K562 (cell line): ENCODE data around the gene ST8SIA2. TPM values are rescaled to one million over a fixed set of nuclear protein-coding genes. Genes with fewer than 3 reads are reported as not detected.

Source experiments
- ATAC-seq: fragments of 200-7000 bp; cut with Tn5 transposase; 3 replicates; pipeline ENCODE4 v1.9.1; 2020; ENCODE audit warnings: moderate library complexity
- BruUV-seq: library from RNA; stranded (reverse); fragments of 400-500 nt; replicated peaks from 2 replicates; lab custom pipeline; 2021; lab: Mats Ljungman, UMichigan
- CTCF ChIA-PET: fragments of 300-600 bp; formaldehyde crosslinking; extraction: SDS; loops from one replicate; lab custom pipeline; 2021; ENCODE audit warnings: low intra/inter-chr PET ratio; lab: Yijun Ruan, JAX
- POLR2A ChIA-PET: fragments of 300-600, 350-650 bp; sonication (Branson Sonifier 250); formaldehyde crosslinking; extraction: SDS; loops from one replicate; lab custom pipeline; 2021; ENCODE audit warnings: antibody characterized with exemption, inconsistent platforms; lab: Yijun Ruan, JAX
- DNase-seq, 4 experiments: peaks; one replicate each; pipeline versions ENCODE4 v3.0.0 to v3.0.0-alpha.2; 2011 to 2018; ENCODE audit warnings: low spot score in 3 of 4, mixed read lengths in 3 of 4; ENCODE audit errors: extremely low read depth in 1 of 4
- FAIRE-seq: peaks from 2 replicates; lab custom pipeline; 2011; peaks lifted over from hg19 to GRCh38; lab: Jason Lieb, UNC
- H2AFZ ChIP-seq: 2 replicates; pipeline ENCODE4 v1.6.0; 2011; ENCODE audit warnings: low read depth, low read length, control low read depth, inconsistent platforms
- H3K27ac ChIP-seq: fragments of 200-600 bp; 3 replicates; pipeline ENCODE4 v1.8.0; 2011; ENCODE audit warnings: low read depth, mild to moderate bottlenecking, control low read depth, inconsistent platforms, low read length, moderate library complexity, mixed read lengths; ENCODE audit errors: extremely low read depth
- H3K27me3 ChIP-seq, 2 experiments: fragments of 300-600 bp in 1 of 2; 2 replicates in 1 of 2; 3 replicates in 1 of 2; pipeline versions ENCODE4 v1.6.0 to v1.8.0; 2011; ENCODE audit warnings: inconsistent platforms in 2 of 2, low read length in 2 of 2, mild to moderate bottlenecking in 1 of 2, mixed read lengths in 1 of 2, moderate library complexity in 1 of 2; ENCODE audit not compliant: control insufficient read depth in 2 of 2, insufficient read depth in 2 of 2
- H3K36me3 ChIP-seq: fragments of 300-600 bp; 3 replicates; pipeline ENCODE4 v1.8.0; 2011; ENCODE audit warnings: mild to moderate bottlenecking, low read length, inconsistent platforms; ENCODE audit not compliant: control insufficient read depth, insufficient read depth
- H3K4me1 ChIP-seq, 2 experiments: fragments of 200-600 bp in 1 of 2; replicated peaks in 1 of 2; 2 replicates in 1 of 2; 3 replicates in 1 of 2; pipeline versions ENCODE4 v1.5.1 to v1.8.0; 2011; ENCODE audit warnings: inconsistent platforms in 2 of 2, low read length in 2 of 2, mild to moderate bottlenecking in 1 of 2, mixed read lengths in 1 of 2, moderate library complexity in 1 of 2; ENCODE audit not compliant: control insufficient read depth in 2 of 2, insufficient read depth in 2 of 2
- H3K4me2 ChIP-seq: 2 replicates; pipeline ENCODE4 v1.6.1; 2011; ENCODE audit warnings: low read length, control low read depth, inconsistent platforms, mixed read lengths; ENCODE audit not compliant: insufficient read depth
- H3K4me3 ChIP-seq: fragments of 200-600 bp; sonication (generic), shearing (Covaris generic); 2 replicates; pipeline ENCODE4 v1.5.1; 2016; ENCODE audit warnings: control low read depth, inconsistent platforms
- H3K79me2 ChIP-seq: fragments of 200-600 bp; 3 replicates; pipeline ENCODE4 v1.8.0; 2011; ENCODE audit warnings: low read length, inconsistent platforms; ENCODE audit not compliant: control insufficient read depth, insufficient read depth
- H3K9ac ChIP-seq, 2 experiments: 2 replicates each; pipeline versions ENCODE4 v1.6.0 to v1.6.1; 2011; ENCODE audit warnings: low read depth in 2 of 2, low read length in 2 of 2, control low read depth in 1 of 2, inconsistent platforms in 1 of 2, mild to moderate bottlenecking in 1 of 2, mixed read lengths in 1 of 2; ENCODE audit not compliant: insufficient read depth in 1 of 2
- H3K9me1 ChIP-seq: one replicate; pipeline ENCODE4 v1.6.0; 2011; ENCODE audit warnings: inconsistent platforms, mild to moderate bottlenecking, low read length, moderate library complexity; ENCODE audit not compliant: control insufficient read depth, insufficient read depth
- H3K9me3 ChIP-seq: replicated peaks from 2 replicates; pipeline ENCODE4 v1.5.1; 2011; ENCODE audit warnings: low read depth, low read length, inconsistent platforms; ENCODE audit not compliant: control insufficient read depth, insufficient read depth
- H4K20me1 ChIP-seq: replicated peaks from 2 replicates; pipeline ENCODE4 v1.6.1; 2011; ENCODE audit warnings: low read length, inconsistent platforms, mixed read lengths; ENCODE audit not compliant: control insufficient read depth, insufficient read depth
- DDX20 ChIP-seq: fragments of 450-650 bp; IDR thresholded peaks from 2 replicates; pipeline ENCODE4 v1.6.1; 2016; ENCODE audit warnings: missing genetic modification characterization, low read depth, mild to moderate bottlenecking, missing compliant biosample characterization, moderate library complexity
- ILF3 ChIP-seq: fragments of 450-650 bp; IDR thresholded peaks from 2 replicates; pipeline ENCODE4 v1.6.1; 2018; ENCODE audit warnings: antibody characterized with exemption, mild to moderate bottlenecking, moderate library complexity, borderline replicate concordance
- NRF1 ChIP-seq, 2 experiments: fragments of 450-650 bp; IDR thresholded peaks in 1 of 2; conservative IDR thresholded peaks in 1 of 2; 2 replicates each; pipeline ENCODE4 v1.6.1; 2014; ENCODE audit warnings: mild to moderate bottlenecking in 2 of 2
- ZNF644 ChIP-seq: fragments of 200-800 bp; sonication (Bioruptor generic); IDR thresholded peaks from 2 replicates; pipeline ENCODE4 v1.6.1; 2016; ENCODE audit warnings: low read depth, missing genetic modification characterization, missing compliant biosample characterization
- WGBS: fragments of 100-300 bp; shearing (Covaris generic); methylation state at CpG from one replicate; pipeline ENCODE4 v1.1.6; 2016; ENCODE audit warnings: low coverage, mixed read lengths; ENCODE audit not compliant: insufficient coverage; ENCODE audit errors: missing lambda C conversion rate; 5-methylcytosine and 5-hydroxymethylcytosine counted together
- in situ Hi-C: fragments of 300-500 bp; cut with MboI; formaldehyde crosslinking; loops from 4 replicates; pipeline ENCODE4 v1.15.0; 2018; ENCODE audit warnings: inconsistent platforms, mixed read lengths
- intact Hi-C: fragments of 100-400 bp; cut with micrococcal nuclease; formaldehyde crosslinking; loops from 2 replicates; pipeline ENCODE4 v1.14.2; 2022
- polyA plus RNA-seq, 8 experiments: library from polyadenylated mRNA; depleted of rRNA in 4 of 8; stranded (reverse) in 5 of 8; unstranded in 3 of 8; fragments of >200 nt; fragmentation: Nextera tagmentation in 2 of 8; fragmentation: Illumina TruSeq in 1 of 8; extraction: Ambion mirVana in 2 of 8; extraction: Trizol in 1 of 8; gene quantifications; 2 replicates each; pipeline versions ENCODE4 v1.2.1 to v1.2.3, GENCODE V29; 2011 to 2014; ENCODE audit warnings: inconsistent platforms in 1 of 8, missing spikeins in 1 of 8
- total RNA-seq, 7 experiments: library from RNA; depleted of rRNA in 6 of 7; stranded (reverse); fragments of >200 nt in 6 of 7; fragmentation: Illumina TruSeq in 2 of 7; extraction: Trizol in 2 of 7; gene quantifications; 2 replicates each; pipeline versions ENCODE4 v1.2.1 to v1.2.3, GENCODE V29; 2011 to 2021; ENCODE audit warnings: low replicate concordance in 1 of 7
- TF ChIP-seq, protein P1 (sequence below): fragments of 450-650 bp; formaldehyde crosslinking; IDR thresholded peaks from 2 replicates; pipeline ENCODE4 v1.4.0; 2020; ENCODE audit warnings: mild to moderate bottlenecking, moderate library complexity
- TF ChIP-seq, protein P2 (sequence below): fragments of 250-450 bp; sonication (Bioruptor Pico); IDR thresholded peaks from 2 replicates; pipeline ENCODE4 v1.8.0; 2022; ENCODE audit warnings: inconsistent platforms

The ST8SIA2 gene
- total and polyA plus RNA-seq, 9 of the 15 experiments (the other 6 are each of a cell fraction or from before 2014, with no cell fraction given): not detected

DNA sequence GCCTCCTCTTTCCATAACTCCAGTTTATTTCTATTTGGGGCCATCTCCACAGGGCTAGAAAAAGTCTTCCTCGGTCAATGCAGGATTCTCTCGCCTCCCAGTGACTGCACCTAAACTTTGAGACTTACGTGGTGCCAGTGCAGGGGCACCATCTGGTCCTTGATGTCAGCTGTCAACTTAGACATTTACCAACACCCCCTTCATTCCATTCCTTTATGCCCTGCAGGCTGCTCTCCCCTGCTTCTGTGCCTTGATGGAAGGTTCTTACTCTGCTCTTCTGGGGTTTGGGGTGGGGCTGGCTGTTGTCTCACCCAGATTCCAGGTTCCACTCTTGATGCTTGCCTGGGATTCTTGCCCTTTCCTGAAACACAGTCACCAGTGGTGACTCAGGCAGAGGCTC, 101.8 kb downstream of the ST8SIA2 start:
- no peak for FAIRE-seq
- in situ Hi-C loops: no loop called here

More for the DNA sequence above, 101.8 kb downstream of the ST8SIA2 start:
- H3K36me3 ChIP-seq: no peaks in the 10 kb centered on the region
- no peak overlapping the region for H2AFZ ChIP-seq
- no peak overlapping the region for H3K9ac ChIP-seq
- no peaks in the 10 kb centered on the region for H3K9me3 ChIP-seq
- ATAC-seq (no peak), DNase-seq (no peak)
- BruUV-seq: no TSS peak
- no peak overlapping the region for H3K4me3 ChIP-seq
- H3K27ac ChIP-seq: no peak overlapping the region
- no peaks in the 10 kb centered on the region for H3K9me1 ChIP-seq
- ChIA-PET CTCF (no interaction called here), POLR2A (no interaction called here)
- H3K27me3 ChIP-seq: peaks cover 0 to 15% of the 10 kb centered on the region in 2 experiments; a peak in 2 of 5 replicates
- no peak overlapping the region for H3K4me2 ChIP-seq
- WGBS: 0% methylated on average over 3 of the region's 3 CpGs
- intact Hi-C loops: no loop called here
- TF ChIP-seq ZNF644 (tag): no peak
- TF ChIP-seq, protein P1, sequence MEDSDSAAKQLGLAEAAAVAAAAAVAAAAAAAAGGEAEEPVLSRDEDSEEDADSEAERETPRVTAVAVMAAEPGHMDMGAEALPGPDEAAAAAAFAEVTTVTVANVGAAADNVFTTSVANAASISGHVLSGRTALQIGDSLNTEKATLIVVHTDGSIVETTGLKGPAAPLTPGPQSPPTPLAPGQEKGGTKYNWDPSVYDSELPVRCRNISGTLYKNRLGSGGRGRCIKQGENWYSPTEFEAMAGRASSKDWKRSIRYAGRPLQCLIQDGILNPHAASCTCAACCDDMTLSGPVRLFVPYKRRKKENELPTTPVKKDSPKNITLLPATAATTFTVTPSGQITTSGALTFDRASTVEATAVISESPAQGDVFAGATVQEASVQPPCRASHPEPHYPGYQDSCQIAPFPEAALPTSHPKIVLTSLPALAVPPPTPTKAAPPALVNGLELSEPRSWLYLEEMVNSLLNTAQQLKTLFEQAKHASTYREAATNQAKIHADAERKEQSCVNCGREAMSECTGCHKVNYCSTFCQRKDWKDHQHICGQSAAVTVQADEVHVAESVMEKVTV: no peak
- TF ChIP-seq, protein P2, sequence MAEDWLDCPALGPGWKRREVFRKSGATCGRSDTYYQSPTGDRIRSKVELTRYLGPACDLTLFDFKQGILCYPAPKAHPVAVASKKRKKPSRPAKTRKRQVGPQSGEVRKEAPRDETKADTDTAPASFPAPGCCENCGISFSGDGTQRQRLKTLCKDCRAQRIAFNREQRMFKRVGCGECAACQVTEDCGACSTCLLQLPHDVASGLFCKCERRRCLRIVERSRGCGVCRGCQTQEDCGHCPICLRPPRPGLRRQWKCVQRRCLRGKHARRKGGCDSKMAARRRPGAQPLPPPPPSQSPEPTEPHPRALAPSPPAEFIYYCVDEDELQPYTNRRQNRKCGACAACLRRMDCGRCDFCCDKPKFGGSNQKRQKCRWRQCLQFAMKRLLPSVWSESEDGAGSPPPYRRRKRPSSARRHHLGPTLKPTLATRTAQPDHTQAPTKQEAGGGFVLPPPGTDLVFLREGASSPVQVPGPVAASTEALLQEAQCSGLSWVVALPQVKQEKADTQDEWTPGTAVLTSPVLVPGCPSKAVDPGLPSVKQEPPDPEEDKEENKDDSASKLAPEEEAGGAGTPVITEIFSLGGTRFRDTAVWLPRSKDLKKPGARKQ (CRISPR knock-in tag): no peak
- TF ChIP-seq NRF1 (conservative IDR thresholded peaks at IDR 0.05 in 1 of 2, IDR thresholded peaks at IDR 0.05 in 1 of 2): no peak
- no peak for TF ChIP-seq DDX20 (tag)
- TF ChIP-seq ILF3: no peak
- H4K20me1 ChIP-seq: no peaks in the 10 kb centered on the region
- no peaks in the 10 kb centered on the region for H3K4me1 ChIP-seq
- H3K79me2 ChIP-seq: no peaks in the 10 kb centered on the region
